Spinal cord (tissue), 10 donors: ENCODE data around the gene SEMG1. TPM values are rescaled to one million over a fixed set of nuclear protein-coding genes. Genes with fewer than 3 reads are reported as not detected.
A peak's percentile ranks its signal among the peaks of the same experiment; 100 is the strongest.

Experiments used
- DNase-seq, 6 donors: peaks; one replicate each; pipeline versions ENCODE4 v3.0.0 to v3.0.0-alpha.2; 2013 to 2015; ENCODE audit warnings: low spot score in 6 of 6, low read depth in 4 of 6
- H3K27ac ChIP-seq: one replicate; pipeline ENCODE4 v1.5.1; 2013; ENCODE audit warnings: low read depth, low read length, control low read depth
- H3K27me3 ChIP-seq: one replicate; pipeline ENCODE4 v1.6.1; 2013; ENCODE audit warnings: low read length; ENCODE audit not compliant: control insufficient read depth, insufficient read depth
- H3K36me3 ChIP-seq: one replicate; pipeline ENCODE4 v1.6.1; 2013; ENCODE audit warnings: low read length; ENCODE audit not compliant: control insufficient read depth, insufficient read depth
- H3K4me1 ChIP-seq: one replicate; pipeline ENCODE4 v1.6.1; 2013; ENCODE audit warnings: low read length; ENCODE audit not compliant: control insufficient read depth, insufficient read depth
- H3K4me3 ChIP-seq: one replicate; pipeline ENCODE4 v1.5.1; 2013; ENCODE audit warnings: low read depth, low read length, control low read depth
- H3K9me3 ChIP-seq: one replicate; pipeline ENCODE4 v1.6.1; 2013; ENCODE audit warnings: low read length; ENCODE audit not compliant: control insufficient read depth, insufficient read depth
- WGBS: methylation state at CpG from one replicate; pipeline ENCODE4 v1.1.5; 2013; ENCODE audit warnings: missing lambda C conversion rate; ENCODE audit not compliant: insufficient coverage; 5-methylcytosine and 5-hydroxymethylcytosine counted together
- polyA plus RNA-seq, 2 donors: library from polyadenylated mRNA; unstranded; fragments of 120-200 nt; gene quantifications; one replicate each; pipeline ENCODE4 v1.2.1, GENCODE V29; 2013; ENCODE audit not compliant: insufficient read length in 2 of 2
- total RNA-seq, 2 donors: library from RNA; depleted of rRNA in 1 of 2; stranded (reverse); fragments of 120-200 nt in 1 of 2; fragments of >200 nt in 1 of 2; gene quantifications; one replicate each; pipeline versions ENCODE4 v1.2.3 to v1.2.4, GENCODE V29; 2013 to 2014
- donor health status: healthy.

The SEMG1 gene
- total and polyA plus RNA-seq, 4 donors: not detected

- WGBS: 87% methylated on average over 4 of the region's 4 CpGs
- no peak for DNase-seq
- H3K4me1 ChIP-seq: no peaks in the 10 kb centered on the region
Measured at GRCh38 chr20:45218124-45218523, 11.3 kb downstream of the SEMG1 start.

GRCh38 chr20:45218636-45219035, 11.8 kb downstream of the SEMG1 start:
- 88% methylated on average over 2 of the region's 2 CpGs for WGBS
- H3K27ac ChIP-seq: no peak overlapping the region
- H3K36me3 ChIP-seq: no peaks in the 10 kb centered on the region
- H3K4me3 ChIP-seq: no peak overlapping the region
- no peaks in the 10 kb centered on the region for H3K9me3 ChIP-seq
- H3K27me3 ChIP-seq: no peaks in the 10 kb centered on the region
- DNase-seq: no peak
- no peaks in the 10 kb centered on the region for H3K4me1 ChIP-seq

More at GRCh38 chr20:45218124-45218523, 11.3 kb downstream of the SEMG1 start:
- Histone ChIP-seq H3K4me3 (no peak overlapping the region), H3K27me3 (no peaks in the 10 kb centered on the region), H3K36me3 (no peaks in the 10 kb centered on the region), H3K9me3 (no peaks in the 10 kb centered on the region), H3K27ac (no peak overlapping the region)

DNA sequence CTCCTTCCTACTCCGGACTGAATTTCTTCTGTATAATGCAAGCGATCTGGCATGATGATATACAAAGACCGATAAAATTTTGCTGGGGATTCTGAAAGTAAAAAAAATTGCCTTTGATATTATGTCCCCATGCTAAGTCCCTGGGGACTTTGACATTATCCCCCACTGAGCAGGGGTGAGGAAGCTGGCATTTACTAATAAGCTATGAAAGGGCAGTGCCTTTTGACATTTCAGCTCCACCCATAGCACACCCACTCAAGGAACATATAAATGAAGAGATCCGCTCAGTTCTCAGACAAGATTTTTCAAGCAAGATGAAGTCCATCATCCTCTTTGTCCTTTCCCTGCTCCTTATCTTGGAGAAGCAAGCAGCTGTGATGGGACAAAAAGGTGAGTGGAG, 14.2 kb downstream of the SEMG1 start, which contains the start of gene SEMG2:
Gene SEMG2, plus strand, starts transcription at position 298 of the 400 bp plus-strand sequence. Its CDS starts 17 bp downstream, at position 315.
- no peak for DNase-seq
- no peak within 1 kb of the TSS for H3K4me3 ChIP-seq
- no peaks in the 10 kb centered on the region for H3K36me3 ChIP-seq
- H3K27me3 ChIP-seq: no peaks in the 10 kb centered on the region
- H3K4me1 ChIP-seq: no peaks in the 10 kb centered on the region
- WGBS: 100% methylated on average over 1 of the region's 4 CpGs
- no peak within 1 kb of the TSS for H3K27ac ChIP-seq
- H3K9me3 ChIP-seq: no peaks in the 10 kb centered on the region

DNA sequence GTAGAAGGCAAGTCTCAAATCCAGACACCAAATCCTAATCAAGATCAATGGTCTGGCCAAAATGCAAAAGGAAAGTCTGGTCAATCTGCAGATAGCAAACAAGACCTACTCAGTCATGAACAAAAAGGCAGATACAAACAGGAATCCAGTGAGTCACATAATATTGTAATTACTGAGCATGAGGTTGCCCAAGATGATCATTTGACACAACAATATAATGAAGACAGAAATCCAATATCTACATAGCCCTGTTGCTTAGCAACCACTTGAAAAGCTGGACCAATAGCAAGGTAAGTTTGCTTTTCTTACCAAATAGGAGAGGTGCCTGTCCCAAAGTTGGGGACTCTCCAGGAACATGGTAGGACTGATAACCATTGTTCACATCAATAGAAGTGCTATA, 16.3 kb downstream of the SEMG1 start:
- Histone ChIP-seq H3K27ac (no peak overlapping the region), H3K9me3 (no peaks in the 10 kb centered on the region), H3K36me3 (no peaks in the 10 kb centered on the region), H3K27me3 (no peaks in the 10 kb centered on the region), H3K4me3 (no peak overlapping the region), H3K4me1 (no peaks in the 10 kb centered on the region)
- DNase-seq: peak in 2 of 6 donors; percentile 2 to 76

GRCh38 chr20:45226287-45226686, 19.5 kb downstream of the SEMG1 start:
- no peaks in the 10 kb centered on the region for H3K4me1 ChIP-seq
- no CpG with 5 or more reads among the region's 1 CpG for WGBS
- no peaks in the 10 kb centered on the region for H3K27me3 ChIP-seq
- DNase-seq: no peak
- no peaks in the 10 kb centered on the region for H3K36me3 ChIP-seq
- no peak overlapping the region for H3K4me3 ChIP-seq
- no peak overlapping the region for H3K27ac ChIP-seq
- H3K9me3 ChIP-seq: no peaks in the 10 kb centered on the region

- no peak overlapping the region for H3K4me3 ChIP-seq
- no peaks in the 10 kb centered on the region for H3K27me3 ChIP-seq
- H3K4me1 ChIP-seq: no peaks in the 10 kb centered on the region
- no peak overlapping the region for H3K27ac ChIP-seq
- H3K36me3 ChIP-seq: no peaks in the 10 kb centered on the region
- DNase-seq: no peak
- H3K9me3 ChIP-seq: no peaks in the 10 kb centered on the region
- WGBS: 58% methylated on average over 14 of the region's 18 CpGs
Measured at GRCh38 chr20:45229264-45230056, 22.6 kb downstream of the SEMG1 start.

DNA sequence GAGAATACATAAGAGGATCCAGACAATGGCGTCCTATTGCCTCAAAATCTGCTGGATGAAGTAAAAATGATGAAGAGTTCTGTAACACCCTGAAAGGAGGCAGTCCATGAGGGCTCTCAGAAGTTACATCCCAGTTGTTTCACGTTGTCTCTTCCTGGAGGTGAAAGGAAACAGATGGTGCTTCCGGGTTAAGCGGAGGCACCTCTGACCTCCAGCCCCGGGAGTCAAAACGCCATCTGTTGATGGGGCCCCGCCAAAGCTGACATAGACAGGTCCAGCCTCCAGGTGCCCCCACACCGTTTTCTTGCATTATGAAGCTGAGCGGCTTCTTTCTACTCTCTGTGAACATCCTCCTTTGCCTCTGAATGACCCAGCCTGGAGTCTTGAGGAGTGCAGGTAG, 23.8 kb downstream of the SEMG1 start:
- Histone ChIP-seq H3K27me3 (no peaks in the 10 kb centered on the region), H3K4me1 (no peaks in the 10 kb centered on the region), H3K27ac (no peak overlapping the region), H3K9me3 (peaks cover 5% of the 10 kb centered on the region), H3K36me3 (no peaks in the 10 kb centered on the region), H3K4me3 (no peak overlapping the region)
- no peak for DNase-seq
- WGBS: 71% methylated on average over 5 of the region's 9 CpGs

DNA sequence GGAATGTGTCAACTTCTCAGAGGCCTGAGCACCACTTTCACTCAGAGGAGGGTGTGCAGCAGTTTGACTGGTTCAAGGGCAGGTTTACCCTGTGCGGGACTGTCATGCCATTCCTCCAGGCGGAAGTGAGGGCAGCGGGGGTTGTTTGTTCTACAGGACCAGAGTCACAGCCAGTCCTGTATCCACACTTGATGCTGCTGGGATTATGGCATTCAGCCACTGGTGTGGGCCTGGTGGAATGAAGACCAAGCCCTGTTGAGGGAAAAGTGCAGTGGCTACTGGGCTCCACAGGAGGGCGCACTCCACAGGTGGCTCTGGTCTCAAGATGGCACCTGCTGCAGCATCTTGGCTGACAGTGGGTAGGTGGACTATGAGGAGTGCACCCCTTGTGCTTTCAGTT, 29.2 kb downstream of the SEMG1 start:
- H3K9me3 ChIP-seq: peaks cover 5% of the 10 kb centered on the region
- no peaks in the 10 kb centered on the region for H3K4me1 ChIP-seq
- DNase-seq: no peak
- H3K27ac ChIP-seq: no peak overlapping the region
- WGBS: 83% methylated on average over 4 of the region's 4 CpGs
- H3K36me3 ChIP-seq: no peaks in the 10 kb centered on the region
- H3K27me3 ChIP-seq: no peaks in the 10 kb centered on the region
- no peak overlapping the region for H3K4me3 ChIP-seq

- WGBS: 82% methylated on average over 2 of the region's 2 CpGs
- peaks cover 5% of the 10 kb centered on the region for H3K9me3 ChIP-seq
- DNase-seq: no peak
- no peaks in the 10 kb centered on the region for H3K27me3 ChIP-seq
- no peak overlapping the region for H3K4me3 ChIP-seq
- no peaks in the 10 kb centered on the region for H3K4me1 ChIP-seq
- H3K27ac ChIP-seq: no peak overlapping the region
- H3K36me3 ChIP-seq: no peaks in the 10 kb centered on the region
Measured at GRCh38 chr20:45238139-45238538, 31.3 kb downstream of the SEMG1 start.

DNA sequence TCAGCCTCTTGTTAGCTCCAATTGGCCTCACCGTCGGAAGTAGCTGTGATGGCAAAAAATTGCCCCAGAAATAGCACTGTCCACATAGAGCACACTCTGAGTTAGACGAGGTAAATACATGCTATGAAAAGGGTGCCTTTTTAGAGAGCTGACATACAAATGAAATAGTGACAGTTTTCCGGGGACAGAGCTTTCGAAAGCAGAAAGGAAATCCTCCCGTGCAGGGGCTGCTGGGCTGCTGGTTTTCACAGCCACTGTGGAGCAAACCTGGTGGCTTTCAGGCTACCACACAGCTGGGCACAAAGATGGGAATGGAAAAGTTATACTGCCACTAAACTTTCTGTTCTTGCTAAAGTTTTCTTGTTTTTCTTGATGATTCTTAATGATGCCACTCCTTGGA, 39.3 kb downstream of the SEMG1 start:
- no peak for DNase-seq
- no peaks in the 10 kb centered on the region for H3K36me3 ChIP-seq
- H3K9me3 ChIP-seq: no peaks in the 10 kb centered on the region
- no peak overlapping the region for H3K4me3 ChIP-seq
- WGBS: 30% methylated on average over 5 of the region's 6 CpGs
- no peak overlapping the region for H3K27ac ChIP-seq
- H3K4me1 ChIP-seq: no peaks in the 10 kb centered on the region
- H3K27me3 ChIP-seq: no peaks in the 10 kb centered on the region
